DOHH2 (cell line): ENCODE data around the gene C19orf67.

Source experiments
- CTCF ChIP-seq: fragments of 200-600 bp; sonication (generic); IDR thresholded peaks from one replicate; pipeline ENCODE4 v1.5.1; 2014; ENCODE audit warnings: antibody characterized with exemption, mild to moderate bottlenecking, low read depth, low read length; ENCODE audit not compliant: poor library complexity, severe bottlenecking
- EZH2phosphoT487 ChIP-seq: fragments of 200-600 bp; sonication (generic); IDR thresholded peaks from 2 replicates; pipeline ENCODE4 v1.6.1; 2017; ENCODE audit warnings: borderline replicate concordance, mild to moderate bottlenecking, antibody characterized with exemption, low read length, moderate library complexity, mixed read lengths

DNA sequence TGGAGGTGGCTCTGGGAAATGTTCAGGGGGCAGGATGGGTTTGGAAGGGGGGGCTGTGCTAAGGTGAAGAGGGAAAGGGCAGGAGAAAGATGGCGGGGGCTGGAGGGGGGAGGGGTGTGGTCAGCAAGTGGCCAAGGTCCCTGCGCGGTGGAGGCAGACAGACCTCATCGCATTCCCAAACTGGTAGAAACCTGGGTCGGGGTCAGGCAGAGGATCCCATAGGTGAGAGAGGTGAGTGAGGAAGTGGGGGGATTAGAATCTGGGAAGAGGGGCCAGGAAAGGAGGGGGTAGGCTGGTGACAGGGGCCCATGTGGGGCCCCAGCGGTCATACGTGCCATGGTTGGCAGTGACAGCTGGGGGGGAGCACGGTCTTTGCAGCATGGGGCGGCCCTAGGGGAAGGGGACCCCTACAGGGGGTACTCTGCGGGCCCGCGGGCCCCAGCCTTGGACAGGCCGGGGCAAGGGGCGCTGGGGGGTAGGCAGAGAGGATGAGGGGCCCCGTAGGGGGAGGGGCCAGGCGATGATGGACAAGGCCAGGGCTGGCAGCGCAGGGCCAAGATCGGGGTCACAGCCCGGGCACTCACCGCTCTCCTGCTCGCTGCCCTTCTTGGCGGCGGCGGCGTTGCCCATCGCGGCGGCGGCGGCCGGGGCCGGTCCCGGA lies 31.5 kb upstream of the C19orf67 start:
- TF ChIP-seq EZH2phosphoT487 (no peak), CTCF (no peak)
